Measurements from ENCODE around the gene C5orf15.

C5orf15 gene

GRCh38 chr5:133998042-133998441 lies 29.6 kb upstream of the C5orf15 start:
- TF ChIP-seq, protein P1, sequence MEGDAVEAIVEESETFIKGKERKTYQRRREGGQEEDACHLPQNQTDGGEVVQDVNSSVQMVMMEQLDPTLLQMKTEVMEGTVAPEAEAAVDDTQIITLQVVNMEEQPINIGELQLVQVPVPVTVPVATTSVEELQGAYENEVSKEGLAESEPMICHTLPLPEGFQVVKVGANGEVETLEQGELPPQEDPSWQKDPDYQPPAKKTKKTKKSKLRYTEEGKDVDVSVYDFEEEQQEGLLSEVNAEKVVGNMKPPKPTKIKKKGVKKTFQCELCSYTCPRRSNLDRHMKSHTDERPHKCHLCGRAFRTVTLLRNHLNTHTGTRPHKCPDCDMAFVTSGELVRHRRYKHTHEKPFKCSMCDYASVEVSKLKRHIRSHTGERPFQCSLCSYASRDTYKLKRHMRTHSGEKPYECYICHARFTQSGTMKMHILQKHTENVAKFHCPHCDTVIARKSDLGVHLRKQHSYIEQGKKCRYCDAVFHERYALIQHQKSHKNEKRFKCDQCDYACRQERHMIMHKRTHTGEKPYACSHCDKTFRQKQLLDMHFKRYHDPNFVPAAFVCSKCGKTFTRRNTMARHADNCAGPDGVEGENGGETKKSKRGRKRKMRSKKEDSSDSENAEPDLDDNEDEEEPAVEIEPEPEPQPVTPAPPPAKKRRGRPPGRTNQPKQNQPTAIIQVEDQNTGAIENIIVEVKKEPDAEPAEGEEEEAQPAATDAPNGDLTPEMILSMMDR (IDR thresholded peaks at IDR 0.05), result no peak
- no peak overlapping the region for H3K27ac ChIP-seq

- TF ChIP-seq, protein P1 (IDR thresholded peaks at IDR 0.05), result peak; percentile 71
- no peak for TF ChIP-seq ZFX (IDR thresholded peaks at IDR 0.05; ENCODE audit: borderline replicate concordance)
- H3K27ac ChIP-seq, result no peak overlapping the region
These were observed 28.3 kb upstream of the C5orf15 start for GRCh38 chr5:133996683-133997252.

- no peak overlapping the region for H3K27ac ChIP-seq
- TF ChIP-seq, protein P1 (IDR thresholded peaks at IDR 0.05), result no peak
- no peak for TF ChIP-seq ZFX (IDR thresholded peaks at IDR 0.05; ENCODE audit: borderline replicate concordance)
These were observed 27.6 kb upstream of the C5orf15 start for GRCh38 chr5:133995883-133996563.

GRCh38 chr5:133995341-133995740 lies 26.9 kb upstream of the C5orf15 start:
- TF ChIP-seq, protein P1 (IDR thresholded peaks at IDR 0.05), result no peak
- TF ChIP-seq ZFX (IDR thresholded peaks at IDR 0.05; ENCODE audit: borderline replicate concordance), result no peak
- no peak overlapping the region for H3K27ac ChIP-seq

DNA sequence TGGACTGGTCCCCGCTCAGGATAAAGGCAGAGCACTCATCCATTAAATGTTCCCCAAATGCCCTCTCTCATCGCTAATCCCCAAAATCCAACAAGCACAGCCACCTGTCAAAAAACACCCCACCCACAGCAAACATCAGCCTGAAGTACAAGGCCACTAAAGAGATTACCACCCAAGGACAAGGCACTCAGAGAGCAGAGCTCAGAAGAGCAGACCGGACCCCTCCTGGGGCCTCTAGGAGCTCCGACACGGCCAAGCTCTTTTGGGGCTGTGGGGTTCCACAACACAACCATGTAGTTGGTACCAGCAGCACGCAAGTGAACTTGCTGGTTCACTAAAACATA lies 26.5 kb upstream of the C5orf15 start:
- no peak overlapping the region for H3K27ac ChIP-seq

DNA sequence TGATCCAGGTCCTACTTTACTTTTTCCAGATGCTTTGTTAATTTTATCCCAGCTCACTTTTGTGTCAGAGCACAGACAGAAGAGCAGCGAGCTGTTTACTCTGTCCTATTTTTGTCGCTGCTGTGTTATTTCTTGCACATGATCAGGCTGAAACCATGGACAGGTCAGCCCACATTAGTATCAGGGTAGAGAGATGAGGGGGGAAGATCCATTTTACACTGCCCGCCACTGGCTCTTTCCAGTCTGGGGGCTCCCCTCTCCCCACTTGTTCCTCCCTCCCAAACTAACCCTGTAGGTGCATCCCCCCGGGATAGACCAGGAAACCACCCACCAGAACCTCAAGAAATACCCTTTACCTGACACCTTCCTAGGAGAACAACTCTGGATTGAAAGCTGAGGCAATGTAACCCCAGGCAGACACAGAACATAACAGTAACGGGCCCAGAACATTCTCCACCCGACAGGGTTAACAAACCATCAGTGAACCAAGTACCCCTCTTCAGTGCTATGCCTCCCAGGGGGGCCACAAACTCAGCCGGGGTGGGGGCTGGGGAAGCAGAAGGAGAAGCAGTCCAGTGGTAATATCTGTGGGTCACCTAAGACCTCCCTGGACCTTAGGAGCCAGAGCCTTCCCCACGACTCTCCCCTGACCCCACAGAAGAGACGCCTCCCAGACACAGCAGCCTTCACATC lies 26.0 kb upstream of the C5orf15 start:
- peak overlapping the region; percentile 68 for H3K27ac ChIP-seq
- TF ChIP-seq, protein P1 (IDR thresholded peaks at IDR 0.05), result no peak
- no peak for TF ChIP-seq ZFX (IDR thresholded peaks at IDR 0.05; ENCODE audit: borderline replicate concordance)

More for the DNA sequence above, 26.5 kb upstream of the C5orf15 start:
- TF ChIP-seq, protein P1 (IDR thresholded peaks at IDR 0.05), result no peak
- no peak for TF ChIP-seq ZFX (IDR thresholded peaks at IDR 0.05; ENCODE audit: borderline replicate concordance)

Data from 22Rv1 (cell line).